ENCODE results near the gene GLG1.

- no peak for TF ChIP-seq CTCF (IDR thresholded peaks at IDR 0.05)
- no peak for TF ChIP-seq POLR2A (IDR thresholded peaks at IDR 0.05)
Observed at GRCh38 chr16:74578433-74578832, 28.5 kb downstream of the GLG1 start.

Measured in right lobe of liver (tissue), 4 donors.